HG03159 (cell line): ENCODE results near the gene COX4I1.
"Not testable (repeated sequence)": the region's sequence is repeated elsewhere in the genome, so short reads cannot be mapped to it uniquely, and the experiment has no call there.

Experiments used
- ATAC-seq: cut with Tn5 transposase; IDR thresholded peaks from one replicate; pipeline ENCODE4 v1.9.1; 2021; ENCODE audit warnings: mild to moderate bottlenecking, moderate library complexity; ENCODE audit not compliant: unreplicated experiment

Gene COX4I1

DNA sequence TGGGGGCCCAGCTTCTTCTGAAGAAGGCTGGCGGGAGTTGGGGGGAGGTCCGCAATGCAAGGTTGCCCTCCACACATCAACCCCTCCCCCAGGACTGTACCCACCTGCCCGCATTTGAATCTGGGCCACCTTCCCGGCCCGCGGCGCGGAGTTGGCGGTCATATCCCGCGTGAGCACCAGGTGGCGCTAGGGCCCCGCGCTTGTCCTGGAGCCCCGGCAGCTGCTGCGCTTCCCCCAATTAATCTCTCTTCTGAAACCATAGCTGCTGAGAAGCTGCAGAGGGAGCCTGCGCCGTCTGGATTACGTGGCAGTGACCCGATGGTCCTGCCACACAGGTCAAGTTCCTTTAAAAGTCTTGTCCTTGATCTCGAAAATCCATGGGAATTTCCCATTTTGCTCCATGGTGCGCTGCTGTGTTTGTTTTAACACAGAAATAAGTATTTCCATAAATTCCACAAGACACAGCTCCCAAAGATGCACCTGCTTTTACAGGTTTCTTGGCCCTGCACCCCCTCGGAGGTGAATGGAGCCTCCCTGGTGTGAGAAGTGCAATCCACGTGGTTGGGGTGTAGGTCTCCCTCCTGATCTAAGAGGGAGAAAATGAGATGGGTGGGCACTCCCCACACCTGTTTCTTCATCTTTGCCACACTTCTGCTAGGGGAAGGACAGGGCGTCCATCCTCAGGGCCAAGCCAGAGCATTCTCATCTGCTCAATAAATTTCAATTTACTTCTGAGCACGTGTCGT is 22.1 kb downstream of the COX4I1 start:
- peak; percentile 74 for ATAC-seq

DNA sequence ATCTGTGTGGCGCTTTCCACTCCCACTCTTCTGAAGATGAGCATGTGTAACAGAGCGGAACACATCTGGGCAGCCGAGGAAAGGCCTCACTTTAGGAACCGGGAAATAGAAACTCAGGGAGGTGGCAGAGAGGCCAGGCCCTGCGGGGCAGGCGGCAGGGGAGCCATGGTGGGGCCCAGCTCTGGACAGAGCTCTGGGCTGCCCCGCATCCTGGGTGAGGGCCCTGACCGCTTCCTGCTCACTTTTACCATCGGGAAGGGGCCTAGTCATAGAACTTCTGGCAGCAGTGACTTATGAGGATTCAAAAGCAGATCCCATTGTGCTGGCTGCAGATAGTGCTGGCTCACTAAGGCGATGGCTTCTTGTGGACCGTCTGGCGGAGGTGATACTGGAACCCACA is 22.6 kb downstream of the COX4I1 start:
- no peak for ATAC-seq

DNA sequence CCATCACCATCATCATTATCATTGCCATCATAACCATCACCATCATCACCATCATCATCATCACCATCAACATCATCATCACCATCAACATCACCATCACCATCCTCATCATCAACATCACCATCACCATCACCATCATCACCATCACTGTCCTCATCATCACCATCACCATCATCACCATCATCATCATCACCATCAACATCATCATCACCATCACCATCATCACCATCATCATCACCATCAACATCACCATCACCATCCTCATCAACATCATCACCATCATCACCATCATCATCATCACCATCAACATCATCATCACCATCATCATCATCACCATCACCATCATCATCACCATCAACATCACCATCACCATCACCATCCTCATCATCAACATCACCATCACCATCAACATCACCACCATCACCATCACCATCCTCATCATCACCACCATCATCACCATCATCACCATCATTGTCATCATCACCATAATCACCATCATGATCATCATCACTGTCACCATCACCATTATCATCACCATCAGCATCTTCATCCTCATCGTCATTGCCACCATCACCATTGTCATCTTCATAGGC is 23.9 kb downstream of the COX4I1 start:
- no peak for ATAC-seq

DNA sequence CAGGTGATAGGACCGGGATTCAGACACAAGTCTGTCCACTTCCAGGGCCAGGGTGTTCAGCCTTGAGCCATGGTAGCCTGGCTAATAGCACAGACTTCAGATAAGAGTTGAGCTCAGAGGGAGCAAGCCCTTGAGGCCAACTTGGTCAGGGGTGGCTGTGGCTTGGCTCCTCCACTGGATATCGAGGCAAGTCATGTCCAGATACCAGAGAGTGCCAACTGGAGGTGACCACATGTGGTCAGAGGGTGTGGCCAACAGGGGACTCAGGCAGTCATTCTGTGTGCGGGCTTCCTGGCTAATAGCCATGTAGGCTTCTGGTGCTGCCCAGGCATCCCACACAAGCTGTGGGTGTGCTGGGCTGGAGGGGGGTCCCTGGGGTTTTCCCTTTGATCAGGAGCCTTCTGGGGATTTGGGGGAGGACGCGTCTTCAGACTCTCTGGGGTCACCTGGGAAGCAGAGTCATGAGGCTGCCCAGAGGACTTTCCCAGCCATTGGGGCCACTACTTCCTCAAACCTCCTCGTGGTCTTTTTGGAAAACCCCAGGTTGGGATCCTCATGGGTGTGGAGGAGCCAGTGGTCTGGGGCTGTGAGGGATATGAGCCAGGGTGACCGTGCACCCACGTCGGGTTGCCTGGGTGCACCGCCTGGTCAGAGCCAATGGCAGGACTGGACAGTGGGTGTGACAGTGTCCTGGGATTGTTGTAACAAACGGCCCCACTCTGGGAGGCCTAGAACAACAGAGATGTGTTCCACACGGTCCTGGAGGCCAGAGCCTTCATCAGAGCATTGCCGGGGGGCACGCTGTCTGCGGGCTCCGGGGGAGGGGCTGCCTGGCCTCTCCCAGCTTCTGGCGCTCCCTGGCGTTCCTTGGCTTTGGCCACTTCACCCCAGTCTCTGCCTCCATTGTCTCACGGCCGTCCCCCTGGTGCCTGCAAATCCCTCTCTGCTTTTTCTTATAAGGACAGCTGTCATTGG is 25.0 kb downstream of the COX4I1 start:
- no peak for ATAC-seq

DNA sequence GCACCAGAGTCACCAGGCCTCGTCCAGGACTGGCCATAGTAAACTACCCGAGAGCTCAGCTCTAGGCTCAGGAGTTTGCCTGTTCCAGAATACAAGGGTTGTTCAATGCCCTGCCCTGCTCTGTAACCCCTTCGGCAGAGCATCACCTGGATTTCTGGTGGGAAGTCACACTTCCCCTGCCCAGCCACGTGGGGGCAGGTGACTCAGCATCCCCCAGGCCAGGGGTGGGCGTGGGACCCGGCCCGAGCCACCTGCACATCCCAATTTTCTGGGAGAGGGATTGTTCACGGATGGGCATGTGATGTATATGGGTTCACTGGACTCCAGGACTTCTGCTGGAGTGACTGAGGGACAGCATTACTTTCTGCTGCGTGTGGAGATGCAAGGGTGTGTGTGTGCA is 25.8 kb downstream of the COX4I1 start:
- no peak for ATAC-seq

DNA sequence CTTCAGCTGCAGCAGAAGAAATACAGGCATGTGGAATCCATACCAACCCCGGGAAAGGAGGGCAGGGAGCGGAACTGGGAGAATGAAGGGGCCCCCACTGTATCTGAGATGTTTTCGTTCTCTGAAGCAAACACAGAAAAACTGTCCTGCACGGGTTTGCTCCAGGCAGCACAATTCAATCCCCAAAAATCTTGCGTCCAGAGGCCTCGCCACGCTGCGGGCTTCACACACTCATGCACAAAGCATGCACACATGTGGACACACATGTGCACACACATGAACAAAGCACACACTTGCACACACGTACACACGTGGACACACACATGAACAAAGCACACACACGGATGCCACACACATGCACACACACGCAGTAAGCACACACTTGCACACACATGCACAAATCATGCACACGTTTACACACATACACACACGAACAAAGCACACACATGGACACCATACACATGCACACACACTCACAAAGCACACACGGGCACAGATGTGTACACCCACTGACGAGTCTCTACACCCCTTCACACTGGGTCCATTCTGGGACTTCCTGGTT is 27.3 kb downstream of the COX4I1 start:
- ATAC-seq = no peak

DNA sequence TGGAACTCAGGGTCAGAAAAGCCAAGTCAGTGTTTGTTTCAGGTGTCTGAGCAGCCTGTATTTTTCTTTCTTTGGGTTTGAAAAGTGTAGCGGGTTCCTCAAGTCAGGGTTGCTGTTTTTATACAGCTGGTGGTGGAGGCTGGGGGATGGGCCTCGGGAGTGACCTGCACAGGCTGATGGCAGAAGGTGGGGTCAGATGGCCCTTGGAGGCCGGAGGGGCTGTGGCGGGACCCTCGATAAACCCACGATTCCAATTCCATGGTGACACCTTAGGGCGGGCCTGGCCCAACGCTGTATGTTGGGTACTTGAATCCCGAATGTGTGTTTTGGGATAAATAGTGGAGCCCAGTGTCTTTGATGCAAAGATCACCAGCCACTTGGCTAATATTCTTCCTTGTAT is 28.7 kb downstream of the COX4I1 start:
- no peak for ATAC-seq

DNA sequence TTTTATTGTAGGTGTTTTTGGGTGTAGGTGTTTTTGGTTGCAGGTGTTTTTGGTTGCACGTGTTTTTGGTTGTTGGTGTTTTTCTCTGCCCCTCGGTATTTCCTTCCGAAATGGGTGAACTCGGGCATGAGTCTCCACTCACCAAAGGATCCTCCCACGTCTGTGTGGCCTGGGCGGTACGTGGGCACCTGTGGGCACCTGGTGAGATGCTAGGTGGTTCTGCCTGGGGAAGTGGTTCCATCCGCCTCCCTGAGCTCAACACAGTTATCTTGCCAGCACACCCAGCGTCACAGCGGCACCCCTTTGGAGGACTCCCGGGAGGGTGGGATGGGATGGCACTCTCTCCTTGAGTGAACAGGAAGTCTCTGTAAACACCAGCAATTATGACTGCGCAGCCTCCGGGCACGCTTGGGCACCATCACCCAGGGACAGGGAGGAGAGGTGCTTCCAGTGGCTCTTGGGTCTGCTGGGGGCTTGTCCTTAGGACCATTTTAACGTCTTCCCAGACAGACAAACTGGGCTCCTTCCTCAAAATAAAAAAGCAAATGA is 29.8 kb downstream of the COX4I1 start:
- ATAC-seq = no peak

DNA sequence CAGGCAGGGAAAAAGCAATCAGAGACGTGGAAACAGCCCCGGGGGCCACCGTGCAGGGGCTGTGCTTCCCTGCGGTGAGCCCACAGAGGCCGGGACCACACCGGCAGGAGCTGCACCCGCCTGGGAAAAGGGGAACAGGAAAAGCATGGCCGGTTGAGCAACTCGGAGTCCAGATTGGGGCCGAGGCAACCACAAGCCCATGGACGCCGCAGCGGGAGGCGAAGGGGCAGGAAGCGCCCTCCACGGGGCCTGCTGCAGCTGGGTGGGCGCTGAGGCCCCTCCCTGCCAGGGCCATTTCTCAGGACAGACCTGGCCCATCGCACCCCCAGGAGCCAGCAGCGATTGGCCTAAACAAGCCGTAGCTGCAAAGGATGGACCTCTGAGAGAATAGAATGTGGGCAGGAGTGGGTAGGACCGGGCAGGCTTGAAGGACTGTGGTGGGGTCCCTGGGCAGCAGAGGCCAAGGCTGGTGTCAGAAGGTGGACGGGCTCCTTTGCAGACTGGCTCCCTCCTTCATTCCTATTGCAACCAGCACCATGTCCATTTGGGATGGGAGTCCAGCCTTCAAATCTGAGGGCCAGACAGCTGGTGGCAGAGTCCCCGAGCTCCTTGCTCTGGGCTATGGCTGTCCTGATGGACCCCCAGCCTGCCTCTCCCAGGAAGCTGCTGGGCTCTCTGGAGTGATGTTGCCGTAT is 30.4 kb downstream of the COX4I1 start:
- ATAC-seq = no peak

DNA sequence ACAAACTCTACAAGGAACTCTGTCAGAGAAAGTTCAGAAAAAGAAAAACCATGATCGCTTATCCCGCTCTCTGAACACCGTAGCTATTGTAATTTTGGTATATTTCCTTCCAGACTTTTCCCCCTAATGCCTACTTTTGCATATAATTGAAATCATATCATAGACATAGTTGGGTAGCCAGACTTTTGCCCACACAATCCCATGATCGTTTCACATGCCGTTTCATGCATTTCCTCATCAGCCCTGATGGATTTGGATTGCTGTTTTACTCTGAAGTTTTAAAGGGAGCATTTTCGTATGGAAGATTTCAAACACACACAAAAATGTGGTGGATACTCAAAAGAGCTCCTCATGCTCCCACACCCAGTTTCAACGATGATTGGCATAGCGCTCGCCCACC is 31.3 kb downstream of the COX4I1 start:
- ATAC-seq = no peak

DNA sequence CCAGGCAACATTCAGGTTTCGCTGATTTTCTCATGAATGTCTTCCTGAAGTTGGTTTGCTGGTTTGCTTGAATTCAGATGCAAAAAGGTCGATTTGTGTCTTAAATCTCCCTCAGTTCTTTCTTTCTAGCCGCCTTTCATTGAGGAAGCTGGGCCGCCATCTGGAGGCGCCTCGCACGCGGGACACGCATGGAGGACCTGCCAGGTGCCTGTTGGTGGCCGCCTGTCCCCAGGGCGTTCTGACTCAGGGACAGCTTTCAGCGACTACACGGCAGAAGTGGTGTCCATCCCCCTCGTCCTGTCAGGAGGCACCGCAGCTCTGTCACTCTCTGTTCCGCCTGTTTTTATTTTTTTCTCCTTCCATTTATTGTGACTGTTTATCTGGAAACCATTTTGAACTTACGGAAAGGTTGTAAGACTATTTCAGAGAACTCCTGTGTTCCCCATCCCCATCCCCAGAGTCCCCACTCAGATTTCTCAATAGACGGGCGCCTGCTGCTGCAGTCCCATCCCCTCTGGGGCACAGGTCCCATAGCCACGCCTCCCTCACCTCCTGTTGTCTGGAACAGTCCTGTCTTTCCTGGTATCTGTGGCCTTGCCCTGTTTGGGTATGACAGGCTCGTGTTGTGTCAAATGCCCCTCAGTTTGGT is 33.2 kb downstream of the COX4I1 start:
- ATAC-seq = peak; percentile 49

DNA sequence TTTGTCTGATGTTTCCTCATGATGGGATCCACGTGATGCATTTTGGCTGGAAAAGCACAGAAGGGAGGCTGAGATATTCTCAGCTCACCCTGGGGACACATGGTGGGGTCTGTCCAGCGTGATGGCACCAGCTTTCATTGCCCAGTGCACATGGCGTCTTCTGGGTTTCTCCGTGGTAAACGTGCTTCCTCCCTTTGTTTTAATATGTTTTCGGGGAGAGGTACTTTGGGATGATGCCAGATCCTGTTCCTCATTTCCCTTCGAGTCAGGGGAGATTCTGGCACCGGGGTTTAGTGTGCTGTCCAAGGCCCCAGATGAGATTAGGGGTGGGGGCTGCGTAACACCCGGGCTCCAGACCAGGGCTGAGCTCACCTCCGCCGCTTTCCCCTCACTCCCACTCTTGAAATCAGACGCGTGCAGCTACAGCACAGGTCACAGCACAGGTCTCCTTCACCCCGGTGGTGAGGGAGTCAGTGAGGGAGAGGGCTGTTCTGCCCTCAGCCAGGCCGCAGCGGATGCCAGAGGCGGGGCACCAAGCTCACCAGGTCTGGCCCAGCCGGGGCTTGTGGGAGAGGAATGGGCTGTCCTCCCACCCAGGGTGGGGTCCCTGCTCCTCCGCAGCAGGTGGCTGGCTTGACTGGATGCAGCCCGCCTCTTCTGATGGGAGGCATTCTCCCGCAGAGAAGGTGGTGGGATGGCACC is 33.9 kb downstream of the COX4I1 start:
- no peak for ATAC-seq

DNA sequence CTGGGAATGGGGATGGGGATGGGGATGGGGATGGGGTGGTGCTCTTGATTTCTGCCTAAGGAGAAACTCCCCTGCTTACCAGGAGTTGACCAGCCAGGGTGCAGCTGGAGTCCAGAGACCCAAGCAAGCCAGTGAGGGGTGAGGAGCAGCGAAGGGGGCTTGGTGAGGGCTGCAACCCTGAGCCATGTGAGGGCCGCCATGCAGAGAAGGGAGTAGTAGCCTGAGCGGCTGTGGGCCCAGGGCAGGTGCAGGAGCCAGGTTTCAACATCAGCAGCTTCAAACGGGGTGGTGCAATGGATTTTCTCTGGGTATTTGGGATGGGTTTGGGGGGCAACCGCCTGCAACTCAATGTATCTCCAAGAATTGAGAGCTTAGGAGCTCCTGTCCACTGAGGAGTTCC is 35.2 kb downstream of the COX4I1 start:
- no peak for ATAC-seq

DNA sequence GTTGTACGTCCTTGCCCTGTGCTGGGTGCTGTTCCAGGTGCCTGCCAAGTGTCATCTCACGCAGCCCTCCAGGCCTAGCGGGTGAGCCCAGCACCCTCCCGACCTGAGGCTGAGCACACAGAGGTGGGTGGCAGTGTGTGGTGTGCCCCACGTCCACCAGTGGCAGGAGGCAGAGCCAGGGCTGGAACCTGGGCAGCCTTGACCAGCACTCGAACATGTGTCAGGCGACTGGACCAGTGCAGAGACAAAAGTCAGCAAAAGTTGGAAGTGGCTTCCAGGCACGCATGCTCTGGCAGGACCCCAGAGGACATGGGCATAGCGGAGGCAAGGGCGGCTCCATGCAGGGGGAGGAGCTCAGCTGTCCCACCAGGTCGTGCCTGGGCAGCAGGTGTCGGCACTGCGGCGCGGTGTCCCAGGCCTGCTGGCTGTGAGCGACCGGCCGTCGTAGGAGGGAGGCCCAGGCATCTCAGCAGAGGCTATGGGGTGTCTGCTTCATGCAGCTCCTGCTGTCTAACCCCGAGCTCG is 35.8 kb downstream of the COX4I1 start:
- ATAC-seq = no peak

DNA sequence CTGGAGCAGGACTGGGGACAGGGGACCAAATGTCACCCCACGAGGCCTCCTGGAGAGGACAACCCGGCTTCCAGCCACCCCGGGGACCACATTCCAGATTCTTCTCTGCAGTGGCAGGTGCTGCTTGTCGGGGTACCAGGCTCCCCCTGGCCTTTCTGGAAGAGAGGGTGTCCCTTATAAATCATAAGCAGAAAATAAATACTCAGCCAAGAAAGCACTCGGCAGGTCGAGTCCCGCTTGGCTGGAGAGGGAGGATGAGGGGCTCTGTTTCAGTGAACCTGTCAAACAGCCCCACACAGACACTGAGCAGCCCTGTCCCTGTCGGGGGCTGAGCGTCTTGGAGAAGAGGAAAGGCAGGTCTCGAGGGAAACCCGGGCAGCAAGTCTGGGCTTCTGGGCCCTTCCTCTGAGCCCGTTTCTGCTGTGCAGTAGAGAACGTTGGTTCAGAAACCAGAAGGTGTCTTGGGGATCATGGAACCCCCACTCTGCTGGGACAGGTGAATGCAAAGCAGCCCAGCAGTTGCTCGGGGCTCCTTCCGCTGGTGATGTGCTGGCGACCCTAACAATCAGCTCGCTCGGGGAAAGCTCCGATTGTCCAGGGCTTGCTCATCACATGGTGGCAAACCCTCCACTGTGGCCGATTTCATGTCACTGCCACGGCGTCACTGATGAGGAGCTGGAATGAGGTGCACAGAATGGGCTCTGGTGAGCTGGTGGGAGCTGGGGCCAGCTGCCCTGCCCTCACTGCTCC is 36.6 kb downstream of the COX4I1 start:
- ATAC-seq = no peak

DNA sequence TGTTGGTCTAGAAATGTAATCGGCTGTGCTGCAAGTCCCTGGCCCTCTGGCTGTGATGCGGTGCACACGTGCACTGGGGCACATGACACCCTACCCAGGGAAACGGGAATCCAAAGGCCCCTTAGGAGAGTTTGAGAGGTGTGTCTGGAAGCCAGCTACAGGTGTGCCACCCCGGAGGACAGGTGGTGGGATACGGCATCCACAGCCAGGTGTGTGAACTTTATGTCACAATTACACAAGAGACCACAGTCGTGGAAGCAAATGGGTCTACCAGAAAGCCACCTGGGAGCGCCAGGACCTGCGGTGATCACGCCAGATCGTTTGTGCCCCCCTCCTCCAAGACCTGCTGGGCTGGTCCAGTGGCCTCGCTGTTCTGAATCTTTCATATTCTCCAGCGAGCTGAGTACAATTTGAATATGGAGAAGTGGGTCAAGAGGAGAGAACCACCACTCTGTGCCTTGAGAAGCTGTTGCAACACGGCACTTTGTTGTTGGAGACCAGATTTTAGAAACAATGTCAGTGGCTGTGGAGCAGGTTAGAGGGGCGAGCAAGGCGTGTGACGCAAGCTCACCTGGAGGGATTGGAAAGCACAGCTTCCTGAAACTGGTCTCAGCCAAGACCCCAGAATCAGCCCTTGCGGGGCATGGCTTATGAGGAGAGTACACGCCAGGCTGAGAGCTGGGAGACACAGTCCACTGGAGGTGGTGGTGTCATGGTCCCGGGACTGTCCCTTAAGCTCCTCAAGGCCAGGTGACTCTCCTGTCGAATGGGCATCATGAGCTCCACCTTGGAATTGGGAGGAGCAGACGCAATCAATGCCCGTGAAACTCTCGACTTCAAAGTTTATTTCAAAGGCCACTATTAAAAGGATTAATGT is 37.4 kb downstream of the COX4I1 start:
- no peak for ATAC-seq

DNA sequence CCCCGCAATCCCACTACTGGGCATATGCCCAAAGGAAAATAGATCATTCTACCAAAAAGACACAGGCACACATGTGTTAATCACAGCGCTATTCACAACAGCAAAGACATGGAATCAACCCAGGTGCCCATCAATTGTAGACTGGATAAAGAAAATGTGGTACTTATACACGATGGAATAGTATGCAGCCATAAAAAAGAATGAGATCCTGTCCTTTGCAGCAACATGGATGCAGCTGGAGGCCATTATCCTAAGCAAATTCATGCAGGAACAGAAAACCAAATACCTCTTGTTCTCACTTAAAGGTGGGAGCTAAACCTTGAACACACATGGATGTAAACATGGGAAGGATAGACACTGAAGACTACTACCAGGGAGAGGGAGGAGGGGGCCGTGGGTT is 38.2 kb downstream of the COX4I1 start:
- ATAC-seq = not testable (repeated sequence)
